MG63 (cell line): ENCODE measurements around the gene B4GALT3. TPM values are rescaled to one million over a fixed set of nuclear protein-coding genes. Genes with fewer than 3 reads are reported as not detected.
"Not testable (repeated sequence)": the region's sequence is repeated elsewhere in the genome, so short reads cannot be mapped to it uniquely, and the experiment has no call there.

ENCODE experiments used
- DNase-seq: peaks from one replicate; pipeline ENCODE4 v3.0.0-alpha.2; 2020
- H3K27me3 ChIP-seq: fragments of 250-450 bp; sonication (Bioruptor Pico); 2 replicates; pipeline ENCODE4 v1.5.1; 2020; ENCODE audit warnings: mild to moderate bottlenecking, moderate library complexity
- H3K36me3 ChIP-seq: fragments of 250-450 bp; sonication (Bioruptor Pico); 2 replicates; pipeline ENCODE4 v1.5.1; 2020; ENCODE audit warnings: mild to moderate bottlenecking, moderate library complexity
- H3K4me3 ChIP-seq: fragments of 250-450 bp; sonication (Bioruptor Pico); 2 replicates; pipeline ENCODE4 v1.5.1; 2020; ENCODE audit warnings: mild to moderate bottlenecking, moderate library complexity
- H3K9me3 ChIP-seq: fragments of 250-450 bp; sonication (Bioruptor Pico); 2 replicates; pipeline ENCODE4 v1.5.1; 2020; ENCODE audit warnings: mild to moderate bottlenecking, moderate library complexity
- total RNA-seq: library from RNA; depleted of rRNA; stranded (reverse); fragments of >200 nt; shearing (Covaris generic); gene quantifications from 2 replicates; pipeline ENCODE4 v1.2.3, GENCODE V29; 2014; ENCODE audit warnings: low replicate concordance; rRNA removed

The B4GALT3 gene
- total RNA-seq = 20.5 and 25.7 TPM in 2 replicates

DNA sequence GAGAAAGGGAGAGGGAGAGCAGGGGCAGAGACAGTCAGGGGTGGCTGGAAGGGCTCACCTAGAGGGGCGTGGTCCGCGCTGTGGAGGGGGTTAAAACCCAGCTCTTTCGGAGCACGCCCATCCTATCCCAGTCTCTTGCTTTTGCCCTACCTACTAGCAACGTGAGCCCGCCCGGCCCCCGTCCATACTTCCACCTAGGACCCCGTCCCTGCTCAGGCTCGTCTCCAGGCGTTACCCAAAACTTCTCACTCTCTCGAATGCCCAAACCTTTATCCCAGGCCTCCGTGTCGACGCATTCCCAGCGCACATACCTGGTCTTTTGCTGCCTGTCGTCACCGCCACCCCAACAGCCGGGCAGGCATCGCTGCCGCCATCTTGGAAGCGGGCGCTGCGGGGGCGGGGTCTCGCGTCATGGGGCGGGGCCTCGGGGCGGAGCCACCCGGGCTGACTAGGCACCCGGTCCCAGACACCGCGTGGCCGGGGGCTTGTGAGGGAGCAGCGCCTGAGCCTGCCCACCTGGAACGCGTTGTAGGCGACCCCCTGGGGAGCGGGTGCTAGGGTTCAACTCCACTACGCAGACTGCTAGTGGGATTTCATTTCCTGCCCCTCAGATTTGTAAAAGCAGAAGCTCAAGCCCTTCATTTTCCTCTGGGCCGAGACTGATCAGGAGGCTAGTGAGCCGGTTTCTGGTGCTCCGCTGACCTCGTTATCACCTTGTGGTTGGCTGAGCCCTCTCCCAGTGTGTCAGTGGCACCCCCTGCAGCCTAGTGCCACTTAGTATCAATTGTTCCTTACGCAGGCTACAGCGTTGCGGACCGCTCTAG, at the start of gene B4GALT3:
Gene B4GALT3, minus strand, starts transcription at position 396 of the 824 bp plus-strand sequence. CDS start 1,447 bp downstream, outside the sequence.
- H3K27me3 ChIP-seq = no peaks in the 10 kb centered on the region
- no peaks in the 10 kb centered on the region for H3K9me3 ChIP-seq
- DNase-seq = peak; percentile 88
- peaks cover 29% of the 10 kb centered on the region for H3K36me3 ChIP-seq
- H3K4me3 ChIP-seq = peak within 1 kb of the TSS; percentile 91

DNA sequence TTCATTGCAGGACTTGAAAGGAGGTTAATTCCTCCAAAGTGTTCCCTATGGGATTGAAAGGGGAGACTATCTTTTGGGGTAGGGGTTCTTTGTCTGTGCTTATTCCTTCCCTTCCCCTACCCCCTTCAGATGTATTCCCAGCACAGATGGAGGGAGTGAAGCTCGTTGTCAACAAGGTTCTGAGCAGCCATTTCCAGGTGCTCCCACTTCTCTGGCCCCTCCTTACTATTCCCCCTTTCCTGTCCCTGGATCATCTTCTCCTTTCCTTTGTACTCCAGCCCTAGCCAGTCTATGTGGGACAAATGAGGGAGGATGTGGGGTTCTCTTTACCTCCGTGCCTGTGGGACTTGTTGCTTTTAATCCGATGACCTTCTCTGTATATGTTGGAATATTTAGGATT, 49.5 kb upstream of the B4GALT3 start:
- Histone ChIP-seq H3K4me3 (peak overlapping the region; percentile 99), H3K9me3 (no peaks in the 10 kb centered on the region), H3K36me3 (peaks cover 27% of the 10 kb centered on the region), H3K27me3 (no peaks in the 10 kb centered on the region)
- no peak for DNase-seq

DNA sequence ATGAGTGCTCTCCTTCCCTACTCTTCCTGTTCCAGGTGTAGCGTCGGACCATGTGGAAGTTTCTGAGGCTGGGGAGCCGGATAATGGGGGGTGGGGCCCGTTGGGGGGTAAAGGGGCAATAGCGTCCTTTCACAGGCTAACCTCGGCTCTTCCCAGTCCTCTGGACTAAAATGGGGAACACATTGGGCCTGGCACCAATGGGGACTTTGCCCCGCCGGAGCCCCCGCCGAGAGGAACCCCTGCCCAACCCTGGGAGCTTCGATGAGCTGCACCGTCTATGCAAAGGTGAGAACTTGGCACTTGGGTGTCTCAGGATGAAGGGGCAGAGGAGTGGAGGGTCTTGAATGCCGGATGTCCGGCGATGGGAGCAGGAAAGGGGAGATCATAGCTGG, 49.0 kb upstream of the B4GALT3 start:
- no peak for DNase-seq
- H3K27me3 ChIP-seq = no peaks in the 10 kb centered on the region

DNA sequence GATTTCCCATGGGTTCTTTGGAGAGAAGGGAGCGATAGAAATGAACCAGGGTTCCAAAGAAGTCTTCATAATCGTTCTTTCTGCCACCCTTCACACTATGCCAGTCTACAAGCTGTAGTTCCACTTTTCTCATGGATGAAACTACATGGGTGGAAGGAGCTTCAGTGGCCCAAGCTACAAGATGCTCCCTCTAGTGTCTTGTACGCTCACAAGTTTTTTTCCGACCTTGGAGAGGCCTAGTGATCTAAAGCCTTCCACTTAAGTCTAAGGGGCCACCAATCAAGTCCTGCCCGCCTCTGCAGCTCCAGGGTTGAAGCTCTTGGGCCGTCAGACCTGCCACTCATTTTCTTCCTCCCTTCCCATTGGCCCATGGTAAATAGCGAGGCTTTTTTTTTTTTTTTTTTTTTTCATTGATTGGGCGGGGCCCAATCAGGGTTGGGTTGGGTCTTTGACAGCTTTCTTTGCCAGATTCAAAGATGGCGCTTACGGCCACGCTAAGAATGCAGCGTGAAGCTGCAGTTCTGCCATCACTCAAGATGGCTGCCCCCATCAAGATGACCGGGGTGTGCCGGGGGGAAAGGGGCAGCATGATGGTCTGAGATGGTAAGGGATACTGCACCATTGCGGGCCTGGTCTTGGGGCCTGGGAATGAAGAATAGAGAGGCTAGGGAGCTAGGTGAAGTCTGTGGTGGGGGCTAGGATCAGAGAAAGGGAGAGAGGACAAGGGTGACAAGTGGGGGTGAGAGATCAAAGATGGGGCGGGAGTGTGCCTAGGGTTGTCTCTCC, 48.4 kb upstream of the B4GALT3 start, which contains the start of gene TOMM40L:
Gene TOMM40L, plus strand, starts transcription at position 527 of the 786 bp plus-strand sequence. CDS start 430 bp downstream, outside the sequence.
- Histone ChIP-seq H3K9me3 (no peaks in the 10 kb centered on the region), H3K4me3 (peak within 1 kb of the TSS; percentile 99), H3K27me3 (no peaks in the 10 kb centered on the region), H3K36me3 (peaks cover 27% of the 10 kb centered on the region)
- DNase-seq = peak; percentile 99

More for the DNA sequence above, 49.0 kb upstream of the B4GALT3 start:
- peak overlapping the region; percentile 99 for H3K4me3 ChIP-seq
- H3K36me3 ChIP-seq = peaks cover 27% of the 10 kb centered on the region
- no peaks in the 10 kb centered on the region for H3K9me3 ChIP-seq

DNA sequence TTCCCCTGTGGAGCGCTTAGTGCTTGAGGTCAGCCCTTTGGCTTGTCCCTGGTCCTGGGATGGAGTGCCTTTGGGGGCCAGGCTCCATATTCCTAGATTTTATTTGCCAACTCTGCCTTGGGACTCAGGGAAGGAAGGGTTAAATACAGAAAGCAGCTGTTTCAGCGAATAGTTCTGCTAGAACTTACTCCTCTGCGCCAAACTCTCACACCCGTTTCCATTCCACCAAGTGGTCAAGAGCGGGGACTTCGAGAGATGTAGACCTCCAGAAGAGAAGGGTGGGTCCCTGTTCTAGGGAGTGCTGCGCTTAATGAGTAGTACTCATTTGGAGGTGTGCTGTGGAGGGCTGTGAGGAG, 47.8 kb upstream of the B4GALT3 start:
- no peaks in the 10 kb centered on the region for H3K27me3 ChIP-seq
- peaks cover 25% of the 10 kb centered on the region for H3K36me3 ChIP-seq
- H3K9me3 ChIP-seq = no peaks in the 10 kb centered on the region
- DNase-seq = no peak
- H3K4me3 ChIP-seq = peak overlapping the region; percentile 6; the same call in 1 of the 2 replicates

DNA sequence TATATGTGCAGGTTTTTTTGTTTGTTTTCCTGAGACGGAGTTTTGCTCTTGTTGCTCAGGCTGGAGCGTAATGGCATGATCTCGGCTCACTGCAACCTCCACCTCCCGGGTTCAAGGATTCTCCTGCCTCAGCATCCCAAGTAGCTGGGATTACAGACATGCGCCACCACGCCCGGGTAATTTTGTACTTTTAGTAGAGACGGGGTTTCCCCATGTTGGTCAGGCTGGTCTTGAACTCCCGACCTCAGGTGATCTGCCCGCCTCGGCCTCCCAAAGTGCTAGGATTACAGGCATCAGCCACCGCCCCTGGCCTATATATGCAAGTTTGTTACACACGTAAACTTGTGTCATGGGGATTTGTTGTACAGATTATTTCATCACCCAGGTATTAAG, 47.4 kb upstream of the B4GALT3 start:
- not testable (repeated sequence) for DNase-seq, H3K4me3 ChIP-seq, H3K27me3 ChIP-seq, H3K9me3 ChIP-seq
- peaks cover 21% of the 10 kb centered on the region for H3K36me3 ChIP-seq

DNA sequence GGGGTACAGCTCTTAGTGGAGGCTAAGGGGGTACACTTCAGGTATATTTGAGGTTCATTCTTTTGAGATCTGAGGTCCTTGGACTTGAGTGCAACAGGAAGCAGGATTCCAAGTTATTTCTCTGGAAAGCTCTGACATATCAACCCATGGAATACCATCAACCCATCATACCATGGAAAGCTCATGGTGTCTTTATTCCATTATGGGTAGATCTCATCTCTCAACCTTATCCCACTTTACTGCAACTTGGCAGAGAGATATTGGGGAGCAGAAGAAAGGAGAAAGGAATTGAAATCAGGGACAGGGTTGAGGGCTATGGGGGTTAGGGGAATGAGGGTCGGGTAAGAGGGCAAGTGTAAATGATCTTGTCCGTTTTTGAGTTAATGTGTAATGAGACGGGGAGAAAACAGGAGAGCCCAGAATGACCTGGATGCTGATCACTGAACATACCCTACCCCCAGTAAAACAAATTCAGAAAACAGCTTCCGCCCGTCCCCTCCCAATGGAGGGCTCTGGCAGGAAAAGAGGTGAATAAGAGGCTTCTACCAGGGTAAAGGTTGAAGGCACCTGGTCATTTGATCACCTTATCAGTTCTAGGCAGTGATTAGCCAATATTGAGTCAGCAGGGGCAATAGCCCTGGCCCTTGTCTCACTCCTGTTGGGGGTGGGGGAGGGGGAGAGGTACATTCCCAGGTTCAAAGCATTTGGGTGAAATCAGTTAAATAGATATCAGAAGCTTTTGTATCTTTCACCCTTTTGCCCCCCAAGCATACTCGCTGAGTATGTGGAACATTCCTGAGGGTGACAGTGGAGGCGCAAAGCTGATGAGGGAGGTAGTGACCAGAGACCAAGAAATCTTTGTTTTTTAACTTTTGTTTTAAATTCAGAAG, 46.7 kb upstream of the B4GALT3 start:
- DNase-seq = no peak
- H3K36me3 ChIP-seq = peaks cover 14% of the 10 kb centered on the region
- H3K4me3 ChIP-seq = no peak overlapping the region
- no peaks in the 10 kb centered on the region for H3K27me3 ChIP-seq
- no peaks in the 10 kb centered on the region for H3K9me3 ChIP-seq

DNA sequence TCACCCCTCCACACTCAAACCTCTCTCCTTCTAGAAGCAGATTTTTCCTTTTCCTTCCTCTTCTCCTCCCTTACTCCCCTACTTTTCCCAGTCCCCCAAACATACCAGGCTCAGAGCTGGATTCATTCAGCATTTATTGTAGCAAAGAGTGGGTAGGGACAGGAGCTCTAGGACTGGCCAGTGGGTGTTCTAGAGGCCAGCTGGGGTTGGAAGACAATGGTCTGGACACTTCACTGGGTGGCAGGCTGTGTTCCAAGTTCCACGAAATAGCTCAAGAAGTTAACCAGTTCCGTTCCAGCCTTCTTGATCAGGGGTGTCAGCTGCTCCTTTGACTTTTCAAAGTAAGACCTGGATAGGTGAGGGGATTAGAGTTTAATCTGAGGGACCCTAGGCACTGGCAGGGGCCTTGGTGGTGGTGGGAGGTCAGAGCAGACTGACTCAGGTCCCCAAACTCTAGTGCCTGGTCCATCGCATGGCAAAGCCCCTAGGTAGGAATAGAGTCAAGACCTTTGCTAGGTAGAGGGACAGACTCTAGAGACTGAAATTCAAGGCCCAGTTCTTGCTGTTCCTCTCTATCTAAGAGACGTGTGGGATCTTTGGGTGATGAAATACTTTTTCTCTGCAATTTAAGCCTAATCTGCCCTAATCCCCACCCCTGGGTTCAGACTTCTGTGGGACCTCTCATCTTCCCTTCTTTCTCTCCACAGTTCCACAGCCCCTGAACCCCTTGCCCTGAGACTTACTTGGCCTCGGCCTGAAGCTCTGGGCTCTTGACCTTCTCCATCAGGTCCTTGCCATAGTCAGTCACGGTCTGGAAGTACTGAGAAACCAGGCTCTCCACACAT, 45.1 kb upstream of the B4GALT3 start:
- H3K36me3 ChIP-seq = no peaks in the 10 kb centered on the region; the same call in 1 of the 2 replicates
- no peak for DNase-seq
- H3K4me3 ChIP-seq = no peak overlapping the region
- no peaks in the 10 kb centered on the region for H3K9me3 ChIP-seq
- H3K27me3 ChIP-seq = no peaks in the 10 kb centered on the region

DNA sequence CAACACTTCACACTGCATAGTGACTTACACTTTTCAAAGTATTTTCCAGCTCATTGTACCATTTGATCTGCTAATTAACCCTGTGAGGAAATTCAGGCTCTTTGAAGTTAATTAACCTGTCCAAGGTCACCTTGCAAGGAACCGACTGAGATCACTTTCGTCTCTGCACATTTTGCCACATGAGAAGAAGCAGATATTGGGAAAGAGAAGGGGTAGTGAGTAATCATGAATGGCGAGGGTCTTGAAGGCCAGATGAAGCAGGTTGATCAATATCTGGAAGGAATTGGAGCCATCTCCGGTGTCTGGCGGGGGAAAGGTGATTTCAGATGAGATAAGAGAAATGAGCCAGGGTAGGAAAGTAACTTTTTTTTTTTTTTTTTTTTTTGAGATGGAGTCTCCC, 42.7 kb upstream of the B4GALT3 start:
- Histone ChIP-seq H3K36me3 (no peaks in the 10 kb centered on the region), H3K9me3 (no peaks in the 10 kb centered on the region), H3K4me3 (no peak overlapping the region), H3K27me3 (no peaks in the 10 kb centered on the region)
- DNase-seq = no peak

DNA sequence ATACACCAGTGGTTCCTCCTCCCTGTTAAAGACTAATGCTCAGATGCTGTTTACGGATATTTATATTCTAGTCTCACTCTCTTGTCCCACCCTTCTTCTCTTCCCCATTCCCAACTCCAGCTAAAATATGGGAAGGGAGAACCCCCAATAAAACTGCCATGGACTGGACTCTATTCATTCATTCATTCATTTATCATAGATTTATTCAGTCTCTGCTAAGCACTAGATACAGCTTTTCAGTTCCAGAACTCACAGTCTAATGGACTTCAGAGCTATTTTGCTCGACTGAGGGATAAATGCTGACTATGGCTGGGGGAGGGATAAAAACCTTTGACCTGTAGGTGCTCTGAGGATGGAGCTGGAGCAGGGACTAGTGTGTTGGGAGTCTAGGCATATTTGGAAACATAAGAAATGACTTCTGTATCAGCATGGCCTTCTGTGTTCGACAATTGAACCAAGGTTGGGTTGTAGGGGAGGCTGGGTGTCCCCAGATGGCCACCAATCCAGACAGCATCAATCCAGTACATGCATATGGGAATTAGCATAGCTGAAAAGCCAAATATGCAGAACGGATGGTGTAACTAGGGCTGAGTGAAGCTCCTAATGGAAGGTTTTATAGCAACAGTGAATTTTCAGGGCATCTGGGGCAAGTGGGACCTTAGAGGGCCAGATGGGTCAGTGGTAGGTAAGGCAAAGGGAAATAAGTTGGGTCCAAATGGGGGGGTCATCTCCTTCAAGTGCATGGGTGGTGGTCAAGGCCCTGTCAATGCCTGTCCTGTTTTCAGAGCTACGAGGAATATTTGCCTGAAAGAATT, 42.0 kb upstream of the B4GALT3 start:
- H3K9me3 ChIP-seq = no peaks in the 10 kb centered on the region
- DNase-seq = no peak

DNA sequence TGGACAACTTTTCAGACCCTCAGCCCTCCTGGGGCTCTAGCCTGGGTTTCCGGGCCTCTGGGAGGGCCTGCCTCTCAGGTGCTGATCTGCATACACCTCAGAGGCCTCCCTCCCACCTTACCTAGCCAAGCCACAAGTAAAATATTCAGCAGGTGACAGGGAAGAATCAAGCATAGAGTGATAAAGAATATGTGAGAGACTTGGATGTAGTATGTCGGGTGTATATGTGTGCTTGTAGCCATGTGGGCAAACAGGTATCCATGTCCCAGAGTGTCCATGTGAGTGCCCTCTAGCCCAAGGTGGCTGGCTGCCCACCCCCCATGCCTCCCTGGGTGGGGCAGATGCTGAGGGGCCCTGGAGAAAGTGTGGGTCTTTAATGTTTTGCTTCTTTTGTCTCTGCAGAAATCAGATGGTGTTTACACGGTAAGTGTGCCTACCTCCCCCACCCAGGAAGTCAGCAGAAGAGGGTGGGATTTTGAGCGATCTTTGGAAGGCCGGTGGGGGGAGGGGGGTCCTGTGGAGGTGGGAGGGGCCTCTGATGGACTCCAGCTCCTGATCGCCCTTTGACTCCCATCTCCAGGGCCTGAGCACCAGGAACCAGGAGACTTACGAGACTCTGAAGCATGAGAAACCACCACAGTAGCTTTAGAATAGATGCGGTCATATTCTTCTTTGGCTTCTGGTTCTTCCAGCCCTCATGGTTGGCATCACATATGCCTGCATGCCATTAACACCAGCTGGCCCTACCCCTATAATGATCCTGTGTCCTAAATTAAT, 41.2 kb upstream of the B4GALT3 start:
- H3K36me3 ChIP-seq = peaks cover 11% of the 10 kb centered on the region
- no peak for DNase-seq
- H3K27me3 ChIP-seq = no peaks in the 10 kb centered on the region
- H3K4me3 ChIP-seq = no peak overlapping the region
- no peaks in the 10 kb centered on the region for H3K9me3 ChIP-seq

More for the DNA sequence above, 42.0 kb upstream of the B4GALT3 start:
- Histone ChIP-seq H3K36me3 (peaks cover 3% of the 10 kb centered on the region), H3K4me3 (no peak overlapping the region), H3K27me3 (no peaks in the 10 kb centered on the region)

DNA sequence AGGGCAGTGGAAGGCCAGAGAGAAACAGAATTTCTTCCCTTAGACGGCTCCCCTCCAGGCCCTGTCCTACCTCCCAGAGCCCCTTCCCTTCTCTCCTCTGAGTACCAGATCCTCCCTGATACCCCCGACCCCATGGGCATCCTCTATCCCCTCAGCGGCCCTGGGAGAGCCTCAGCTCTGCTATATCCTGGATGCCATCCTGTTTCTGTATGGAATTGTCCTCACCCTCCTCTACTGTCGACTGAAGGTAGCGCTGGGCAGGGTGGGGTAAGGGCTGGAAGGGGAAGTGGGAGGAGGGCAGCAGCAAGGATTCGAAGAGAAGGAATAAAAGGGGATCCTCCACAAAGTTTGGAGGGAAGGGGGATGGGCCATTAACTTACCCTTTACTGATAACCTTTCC, 40.5 kb upstream of the B4GALT3 start:
- Histone ChIP-seq H3K36me3 (peaks cover 18% of the 10 kb centered on the region), H3K4me3 (no peak overlapping the region), H3K27me3 (no peaks in the 10 kb centered on the region), H3K9me3 (no peaks in the 10 kb centered on the region)
- DNase-seq = no peak

DNA sequence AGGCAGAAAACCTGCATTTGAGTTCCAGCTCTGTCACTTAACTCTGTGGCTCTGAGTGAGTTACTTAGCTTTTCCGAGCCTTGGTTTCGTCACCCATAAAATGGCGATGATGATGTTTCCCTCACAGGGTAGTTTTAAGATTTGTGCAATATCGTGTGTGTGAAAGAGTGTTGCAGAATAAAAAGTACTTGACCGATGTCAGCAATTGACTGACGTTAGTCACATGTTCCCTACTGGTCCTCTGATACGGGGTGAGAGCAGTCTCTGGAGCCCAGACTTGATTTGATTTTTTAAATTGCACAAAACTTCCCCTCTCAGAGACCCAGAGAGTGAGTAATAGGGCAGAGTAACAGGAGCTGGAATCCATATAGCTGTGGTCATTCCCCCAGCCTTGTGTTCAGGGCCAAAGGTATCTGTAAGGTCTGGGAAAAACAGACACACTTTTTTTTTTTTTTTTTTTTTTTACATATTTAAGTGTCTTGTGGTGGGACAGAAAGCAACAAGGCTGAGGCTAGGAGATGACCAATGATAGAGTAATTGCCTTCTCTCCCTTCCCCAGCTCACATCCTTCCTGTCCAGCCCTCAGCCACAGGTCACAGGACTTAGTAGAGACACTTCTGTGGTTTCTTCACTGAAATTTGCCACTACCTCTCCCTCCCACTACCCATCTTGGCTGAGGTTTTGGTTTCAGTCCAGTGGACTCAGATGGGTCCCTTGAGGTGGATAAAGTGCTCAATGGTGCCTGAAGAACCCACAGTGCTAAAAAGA, 39.8 kb upstream of the B4GALT3 start:
- peaks cover 24% of the 10 kb centered on the region for H3K36me3 ChIP-seq
- no peak overlapping the region for H3K4me3 ChIP-seq
- no peaks in the 10 kb centered on the region for H3K9me3 ChIP-seq
- no peaks in the 10 kb centered on the region for H3K27me3 ChIP-seq
- no peak for DNase-seq

DNA sequence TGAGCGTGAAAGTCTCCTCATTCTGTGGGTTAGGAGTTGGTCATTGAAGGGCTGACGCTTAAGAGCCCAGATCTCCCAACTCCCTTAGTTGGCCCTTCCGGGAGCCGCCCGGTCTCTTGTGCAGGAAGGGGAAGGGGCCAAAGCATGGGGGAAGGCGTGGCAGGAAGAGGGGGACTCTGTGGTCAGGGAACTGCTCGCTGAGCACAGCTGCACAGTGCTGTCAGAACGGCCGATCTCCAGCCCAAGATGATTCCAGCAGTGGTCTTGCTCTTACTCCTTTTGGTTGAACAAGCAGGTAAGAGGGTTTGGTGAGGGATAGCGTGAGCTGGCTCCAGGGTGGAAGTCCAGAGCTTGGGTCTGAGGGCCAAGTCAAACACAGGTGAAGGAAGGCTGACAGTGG, 37.8 kb upstream of the B4GALT3 start, which contains the start of gene FCER1G:
Gene FCER1G, plus strand, starts transcription at position 220 of the 400 bp plus-strand sequence. Its CDS starts 27 bp downstream, at position 247.
- Histone ChIP-seq H3K4me3 (no peak within 1 kb of the TSS), H3K9me3 (no peaks in the 10 kb centered on the region), H3K27me3 (no peaks in the 10 kb centered on the region), H3K36me3 (peaks cover 43% of the 10 kb centered on the region)
- DNase-seq = no peak
